Measurements from ENCODE around the gene PHAF1. TPM values are rescaled to one million over a fixed set of nuclear protein-coding genes. Genes with fewer than 3 reads are reported as not detected.

The PHAF1 gene
- total RNA-seq, 4 donors from 2014 or later: 23.3 to 63.4 (median 48.9) TPM

DNA sequence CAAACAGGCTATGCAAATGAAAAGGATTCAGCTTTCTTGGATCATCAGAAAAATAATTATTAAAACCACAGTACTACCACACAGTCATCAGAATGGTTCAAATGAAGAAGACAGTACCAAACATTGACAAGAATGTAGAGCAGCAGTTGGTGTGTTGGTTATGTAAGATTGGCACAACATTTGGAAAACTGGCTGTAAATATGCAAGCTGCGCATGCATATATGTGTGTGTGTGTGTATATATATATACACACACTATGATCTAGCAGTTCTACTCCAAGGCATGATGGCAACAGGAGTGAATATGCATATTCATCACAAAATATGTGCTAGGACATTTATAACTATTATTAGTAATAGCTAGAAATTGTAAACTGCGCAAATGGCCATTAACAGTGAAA is 34.4 kb upstream of the PHAF1 start:
- Histone ChIP-seq H3K4me3 (no peak overlapping the region), H3K27ac (no peak overlapping the region), H3K4me1 (peaks cover 0 to 2% of the 10 kb centered on the region in 2 donors), H3K9me3 (no peaks in the 10 kb centered on the region), H3K27me3 (no peaks in the 10 kb centered on the region), H3K36me3 (peaks cover 0 to 23% of the 10 kb centered on the region in 2 donors)
- ATAC-seq (no peak), DNase-seq (no peak)
- no peak for TF ChIP-seq POLR2A (IDR thresholded peaks at IDR 0.05)
- TF ChIP-seq, protein P1, sequence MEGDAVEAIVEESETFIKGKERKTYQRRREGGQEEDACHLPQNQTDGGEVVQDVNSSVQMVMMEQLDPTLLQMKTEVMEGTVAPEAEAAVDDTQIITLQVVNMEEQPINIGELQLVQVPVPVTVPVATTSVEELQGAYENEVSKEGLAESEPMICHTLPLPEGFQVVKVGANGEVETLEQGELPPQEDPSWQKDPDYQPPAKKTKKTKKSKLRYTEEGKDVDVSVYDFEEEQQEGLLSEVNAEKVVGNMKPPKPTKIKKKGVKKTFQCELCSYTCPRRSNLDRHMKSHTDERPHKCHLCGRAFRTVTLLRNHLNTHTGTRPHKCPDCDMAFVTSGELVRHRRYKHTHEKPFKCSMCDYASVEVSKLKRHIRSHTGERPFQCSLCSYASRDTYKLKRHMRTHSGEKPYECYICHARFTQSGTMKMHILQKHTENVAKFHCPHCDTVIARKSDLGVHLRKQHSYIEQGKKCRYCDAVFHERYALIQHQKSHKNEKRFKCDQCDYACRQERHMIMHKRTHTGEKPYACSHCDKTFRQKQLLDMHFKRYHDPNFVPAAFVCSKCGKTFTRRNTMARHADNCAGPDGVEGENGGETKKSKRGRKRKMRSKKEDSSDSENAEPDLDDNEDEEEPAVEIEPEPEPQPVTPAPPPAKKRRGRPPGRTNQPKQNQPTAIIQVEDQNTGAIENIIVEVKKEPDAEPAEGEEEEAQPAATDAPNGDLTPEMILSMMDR (IDR thresholded peaks at IDR 0.05 in 4 of 5, conservative IDR thresholded peaks at IDR 0.05 in 1 of 5): no peak
- in situ Hi-C loops (cut with MboI; ENCODE audit: low sequenced_read_pairs in 4 of 4): no loop called here
- intact Hi-C loops (cut with DNase I; ENCODE audit: low total_unique reads): no loop called here

DNA sequence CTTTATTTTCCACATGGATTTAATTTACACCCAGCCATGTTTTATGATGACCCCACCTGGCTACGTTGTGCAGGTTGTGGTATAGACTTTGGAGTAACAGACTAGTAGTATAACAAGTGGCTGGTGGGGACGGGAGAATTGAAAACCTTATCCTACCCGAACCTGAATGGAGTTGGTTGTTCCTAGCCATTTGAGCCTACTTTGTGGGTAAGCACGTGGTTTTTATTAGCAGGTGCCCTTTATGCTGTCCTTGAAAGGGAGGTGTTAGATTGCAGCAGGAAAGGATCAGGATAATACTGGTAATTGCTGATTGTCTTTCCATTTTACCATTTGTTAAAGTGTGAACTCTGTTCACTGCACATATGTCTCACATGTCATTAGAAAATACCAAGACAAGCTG is 31.9 kb upstream of the PHAF1 start:
- H3K27me3 ChIP-seq: no peaks in the 10 kb centered on the region
- no peak overlapping the region for H3K4me3 ChIP-seq
- peaks cover 0 to 2% of the 10 kb centered on the region in 2 donors for H3K4me1 ChIP-seq
- ATAC-seq: peak in 1 of 2 donors; percentile 62
- intact Hi-C loops (cut with DNase I; ENCODE audit: low total_unique reads) (no loop called here), in situ Hi-C loops (cut with MboI; ENCODE audit: low sequenced_read_pairs in 4 of 4) (no loop called here)
- H3K9me3 ChIP-seq: no peaks in the 10 kb centered on the region
- TF ChIP-seq, protein P1 (IDR thresholded peaks at IDR 0.05 in 4 of 5, conservative IDR thresholded peaks at IDR 0.05 in 1 of 5): no peak
- TF ChIP-seq POLR2A (IDR thresholded peaks at IDR 0.05): no peak
- no peak overlapping the region for H3K27ac ChIP-seq
- peaks cover 0 to 19% of the 10 kb centered on the region in 2 donors for H3K36me3 ChIP-seq
- no peak for DNase-seq

DNA sequence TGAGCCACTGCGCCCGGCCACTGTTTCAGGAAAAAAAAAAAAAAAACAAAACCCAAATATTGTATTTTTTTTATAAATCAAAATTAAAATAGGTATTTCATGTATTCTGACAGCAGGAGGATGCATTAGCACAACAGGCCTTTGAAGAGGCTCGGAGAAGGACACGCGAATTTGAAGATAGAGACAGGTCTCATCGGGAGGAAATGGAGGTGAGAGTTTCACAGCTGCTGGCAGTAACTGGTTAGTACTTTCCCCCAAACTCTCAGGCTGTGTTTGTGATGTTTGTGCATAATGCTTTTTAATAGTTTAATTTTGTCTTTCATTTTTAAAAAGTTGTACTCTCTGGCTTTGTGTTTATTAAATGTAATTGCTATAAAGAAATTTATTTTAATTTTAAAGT is 27.6 kb upstream of the PHAF1 start:
- Histone ChIP-seq H3K27ac (no peak overlapping the region), H3K27me3 (no peaks in the 10 kb centered on the region), H3K9me3 (no peaks in the 10 kb centered on the region), H3K36me3 (no peaks in the 10 kb centered on the region), H3K4me3 (no peak overlapping the region), H3K4me1 (peaks cover 18 to 29% of the 10 kb centered on the region in 2 donors)
- TF ChIP-seq POLR2A (IDR thresholded peaks at IDR 0.05): no peak
- TF ChIP-seq, protein P1 (IDR thresholded peaks at IDR 0.05 in 4 of 5, conservative IDR thresholded peaks at IDR 0.05 in 1 of 5): no peak
- in situ Hi-C loops (cut with MboI; ENCODE audit: low sequenced_read_pairs in 4 of 4): no loop called here
- ATAC-seq: no peak
- intact Hi-C loops (cut with DNase I; ENCODE audit: low total_unique reads): loop anchor here (5.0 kb wide), 1 partner anchor 60 kb away; no protein-coding TSS in a partner anchor
- no peak for DNase-seq

DNA sequence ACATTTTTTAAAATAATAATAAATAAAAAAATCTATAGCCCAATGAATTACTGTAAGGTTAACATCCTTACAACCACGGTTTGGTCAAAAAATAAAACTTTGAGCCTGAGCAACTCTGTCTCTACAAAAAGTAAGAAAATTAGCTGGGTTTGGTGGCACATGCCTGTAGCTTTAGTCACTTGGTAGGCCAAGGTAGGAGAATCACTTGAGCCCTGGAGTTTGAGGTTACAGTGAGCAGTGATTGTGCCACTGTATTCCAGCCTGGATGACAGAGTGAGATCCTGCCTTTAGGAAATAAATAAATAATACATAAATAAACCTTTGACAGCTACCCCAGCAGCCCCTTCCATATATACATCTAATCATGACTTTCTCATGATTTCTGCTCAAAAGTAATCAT is 26.9 kb upstream of the PHAF1 start:
- ATAC-seq (peak in 1 of 2 donors; percentile 29), DNase-seq (no peak)
- peak overlapping the region in 1 of 4 donors; percentile 15 for H3K27ac ChIP-seq
- intact Hi-C loops (cut with DNase I; ENCODE audit: low total_unique reads): loop anchor here (5.0 kb wide), 1 partner anchor 59 kb away; no protein-coding TSS in a partner anchor
- no peaks in the 10 kb centered on the region for H3K36me3 ChIP-seq
- TF ChIP-seq, protein P1 (IDR thresholded peaks at IDR 0.05 in 4 of 5, conservative IDR thresholded peaks at IDR 0.05 in 1 of 5): no peak
- no peak for TF ChIP-seq POLR2A (IDR thresholded peaks at IDR 0.05)
- peaks cover 24 to 37% of the 10 kb centered on the region in 2 donors for H3K4me1 ChIP-seq
- no peak overlapping the region for H3K4me3 ChIP-seq
- H3K27me3 ChIP-seq: no peaks in the 10 kb centered on the region
- no peaks in the 10 kb centered on the region for H3K9me3 ChIP-seq
- in situ Hi-C loops (cut with MboI; ENCODE audit: low sequenced_read_pairs in 4 of 4): no loop called here

Data from gastrocnemius medialis (tissue), 4 donors.